H1 (cell line): Measurements from ENCODE around the gene AP2A1. TPM values are rescaled to one million over a fixed set of nuclear protein-coding genes. Genes with fewer than 3 reads are reported as not detected.

Experiments used
- CTCF ChIA-PET: fragments of 300-600 bp; sonication (Branson Sonifier 250); formaldehyde crosslinking; loops from one replicate; lab custom pipeline; 2021; ENCODE audit not compliant: partially characterized antibody; lab: Charles Lee
- POLR2A ChIA-PET: fragments of 300-600 bp; sonication (Branson Sonifier 250); formaldehyde crosslinking; loops from one replicate; lab custom pipeline; 2021; ENCODE audit warnings: inconsistent platforms; ENCODE audit not compliant: partially characterized antibody; lab: Charles Lee
- DNase-seq, 2 experiments: peaks; one replicate each; pipeline versions ENCODE4 v3.0.0 to v3.0.0-alpha.2; 2010 to 2022; ENCODE audit warnings: low spot score in 2 of 2, low read depth in 1 of 2, mixed read lengths in 1 of 2
- FAIRE-seq: peaks from 2 replicates; lab custom pipeline; 2011; peaks lifted over from hg19 to GRCh38; lab: Jason Lieb, UNC
- H2AFZ ChIP-seq: 2 replicates; pipeline ENCODE4 v1.8.1; 2012; ENCODE audit warnings: low read length, inconsistent platforms
- H2AK5ac ChIP-seq: 2 replicates; pipeline ENCODE4 v1.6.1; 2013; ENCODE audit warnings: low read depth, low read length
- H2BK120ac ChIP-seq: replicated peaks from 2 replicates; pipeline ENCODE3; 2013; ENCODE audit warnings: low read depth, low read length, inconsistent platforms
- H2BK12ac ChIP-seq: 2 replicates; pipeline ENCODE4 v1.6.1; 2013; ENCODE audit warnings: low read depth, low read length
- H2BK15ac ChIP-seq: 2 replicates; pipeline ENCODE4 v1.6.1; 2013; ENCODE audit warnings: low read length
- H2BK20ac ChIP-seq: 2 replicates; pipeline ENCODE4 v1.6.1; 2013; ENCODE audit warnings: low read length
- H2BK5ac ChIP-seq: 2 replicates; pipeline ENCODE4 v1.6.1; 2013; ENCODE audit warnings: low read depth, low read length
- H3K14ac ChIP-seq: 2 replicates; pipeline ENCODE4 v1.6.1; 2013; ENCODE audit warnings: inconsistent platforms; ENCODE audit not compliant: insufficient read length
- H3K18ac ChIP-seq: 2 replicates; pipeline ENCODE4 v1.6.1; 2013; ENCODE audit warnings: low read length; ENCODE audit errors: extremely low read depth
- H3K23ac ChIP-seq: 2 replicates; pipeline ENCODE4 v1.6.1; 2013; ENCODE audit warnings: inconsistent platforms; ENCODE audit not compliant: insufficient read length
- H3K23me2 ChIP-seq: 2 replicates; pipeline ENCODE4 v1.6.1; 2013; ENCODE audit warnings: low read depth, low read length
- H3K27ac ChIP-seq: 2 replicates; pipeline ENCODE4 v1.6.1; 2011; ENCODE audit warnings: low read depth, low read length, inconsistent platforms
- H3K27me3 ChIP-seq, 4 experiments: replicated peaks in 1 of 4; 1 replicate in 1 of 4; 2 replicates in 3 of 4; pipeline versions ENCODE4 v1.6.1 to v1.8.1; 2011 to 2013; ENCODE audit warnings: low read length in 3 of 4, mild to moderate bottlenecking in 3 of 4, inconsistent platforms in 2 of 4, mixed read lengths in 2 of 4, moderate library complexity in 1 of 4; ENCODE audit not compliant: control insufficient read depth in 3 of 4, insufficient read depth in 3 of 4; ENCODE audit errors: extremely low read depth in 1 of 4
- H3K36me3 ChIP-seq, 4 experiments: 2 replicates each; pipeline versions ENCODE4 v1.6.1 to v1.8.1; 2011 to 2013; ENCODE audit warnings: mild to moderate bottlenecking in 4 of 4, low read length in 3 of 4, moderate library complexity in 2 of 4, control low read depth in 1 of 4, inconsistent platforms in 1 of 4; ENCODE audit not compliant: insufficient read depth in 4 of 4, control insufficient read depth in 2 of 4
- H3K4ac ChIP-seq: replicated peaks from 2 replicates; pipeline ENCODE3; 2013; ENCODE audit warnings: low read length, low read depth, mixed read lengths, inconsistent platforms; ENCODE audit not compliant: insufficient read length
- H3K4me1 ChIP-seq, 4 experiments: replicated peaks in 1 of 4; 1 replicate in 1 of 4; 2 replicates in 3 of 4; pipeline versions ENCODE4 v1.6.1 to v1.8.1; 2011 to 2013; ENCODE audit warnings: low read length in 3 of 4, inconsistent platforms in 2 of 4, mixed read lengths in 1 of 4; ENCODE audit not compliant: insufficient read depth in 4 of 4, control insufficient read depth in 3 of 4
- H3K4me2 ChIP-seq, 2 experiments: 2 replicates each; pipeline versions ENCODE4 v1.6.1 to v1.8.1; 2011 to 2013; ENCODE audit warnings: low read depth in 2 of 2, low read length in 2 of 2, control low read depth in 1 of 2, inconsistent platforms in 1 of 2, mild to moderate bottlenecking in 1 of 2; ENCODE audit not compliant: insufficient read depth in 1 of 2
- H3K4me3 ChIP-seq, 4 experiments: fragments of 200-600, 300-600 bp in 1 of 4; sonication (generic), shearing (Covaris generic), sonication (Bioruptor Twin) in 1 of 4; 2 replicates each; pipeline versions ENCODE4 v1.5.1 to v1.8.1; 2011 to 2016; ENCODE audit warnings: low read length in 4 of 4, low read depth in 3 of 4, control low read depth in 2 of 4, inconsistent platforms in 2 of 4, mild to moderate bottlenecking in 2 of 4, mixed read lengths in 1 of 4, moderate library complexity in 1 of 4; ENCODE audit not compliant: insufficient read depth in 2 of 4; ENCODE audit errors: extremely low read depth in 1 of 4
- H3K56ac ChIP-seq: replicated peaks from 2 replicates; pipeline ENCODE3; 2013; ENCODE audit warnings: low read depth, mild to moderate bottlenecking, mixed read lengths, low read length, inconsistent platforms; ENCODE audit not compliant: insufficient read length
- H3K79me1 ChIP-seq: 2 replicates; pipeline ENCODE4 v1.6.1; 2013; ENCODE audit warnings: low read depth, low read length, control low read depth
- H3K79me2 ChIP-seq, 2 experiments: 2 replicates each; pipeline versions ENCODE4 v1.6.1 to v1.8.1; 2012 to 2013; ENCODE audit warnings: low read length in 2 of 2, mild to moderate bottlenecking in 2 of 2, inconsistent platforms in 1 of 2; ENCODE audit not compliant: insufficient read depth in 2 of 2, control insufficient read depth in 1 of 2
- H3K9ac ChIP-seq, 4 experiments: replicated peaks in 1 of 4; 1 replicate in 1 of 4; 2 replicates in 3 of 4; pipeline versions ENCODE4 v1.6.1 to v1.8.1; 2011 to 2013; ENCODE audit warnings: low read depth in 3 of 4, low read length in 3 of 4, control low read depth in 2 of 4, mild to moderate bottlenecking in 2 of 4, moderate library complexity in 2 of 4, inconsistent platforms in 1 of 4; ENCODE audit errors: extremely low read depth in 1 of 4
- H3K9me3 ChIP-seq, 2 experiments: 2 replicates each; pipeline versions ENCODE4 v1.6.1 to v1.8.1; 2012 to 2013; ENCODE audit warnings: mild to moderate bottlenecking in 2 of 2, moderate library complexity in 2 of 2, control low read depth in 1 of 2, inconsistent platforms in 1 of 2, low read depth in 1 of 2, low read length in 1 of 2, mixed read lengths in 1 of 2; ENCODE audit not compliant: insufficient read depth in 2 of 2
- H4K20me1 ChIP-seq, 2 experiments: replicated peaks in 1 of 2; 2 replicates each; pipeline versions ENCODE3 to v1.8.1; 2011 to 2013; ENCODE audit warnings: inconsistent platforms in 2 of 2, low read length in 2 of 2, mild to moderate bottlenecking in 1 of 2; ENCODE audit not compliant: insufficient read depth in 2 of 2, control insufficient read depth in 1 of 2
- H4K5ac ChIP-seq: 2 replicates; pipeline ENCODE4 v1.6.1; 2013; ENCODE audit warnings: low read length, low read depth, mixed read lengths, inconsistent platforms; ENCODE audit not compliant: insufficient read length
- H4K8ac ChIP-seq: 2 replicates; pipeline ENCODE4 v1.8.0; 2013; ENCODE audit warnings: mild to moderate bottlenecking, moderate library complexity, low read length, inconsistent platforms; ENCODE audit not compliant: insufficient read depth; ENCODE audit errors: extremely low read depth
- H4K91ac ChIP-seq: replicated peaks from 2 replicates; pipeline ENCODE3; 2013; ENCODE audit warnings: low read length, mixed read lengths, inconsistent platforms; ENCODE audit not compliant: insufficient read length
- CBX5 ChIP-seq: fragments of 300-800, 300-1000 bp; sonication (generic); IDR thresholded peaks from 2 replicates; pipeline ENCODE4 v1.7.1; 2016; ENCODE audit warnings: antibody characterized with exemption, low read length, low read depth
- CREB1 ChIP-seq: IDR thresholded peaks from 2 replicates; pipeline ENCODE4 v1.6.1; 2012; ENCODE audit warnings: inconsistent platforms
- HDAC6 ChIP-seq: IDR thresholded peaks from one replicate; pipeline ENCODE4 v1.7.1; 2012; ENCODE audit warnings: low read depth, mild to moderate bottlenecking, inconsistent platforms, low read length, moderate library complexity
- RBBP5 ChIP-seq: IDR thresholded peaks from 2 replicates; pipeline ENCODE4 v1.7.1; 2012; ENCODE audit warnings: low read depth, mild to moderate bottlenecking, inconsistent platforms, low read length, moderate library complexity, borderline replicate concordance
- SAP30 ChIP-seq: fragments of 300-600 bp; sonication (generic); IDR thresholded peaks from 2 replicates; pipeline ENCODE4 v1.7.1; 2012; ENCODE audit warnings: low read length, moderate library complexity, mild to moderate bottlenecking, inconsistent platforms; ENCODE audit not compliant: insufficient read depth, insufficient replicate concordance
- SP4 ChIP-seq: IDR thresholded peaks from 2 replicates; pipeline ENCODE4 v1.6.1; 2012; ENCODE audit warnings: low read length, inconsistent platforms
- WGBS, 2 experiments: shearing (Covaris generic) in 1 of 2; methylation state at CpG; one replicate each; pipeline versions ENCODE4 v1.1.6 to v1.1.7; 2013 to 2015; ENCODE audit warnings: low lambda C conversion rate in 2 of 2, mixed read lengths in 2 of 2, inconsistent platforms in 1 of 2, low coverage in 1 of 2, missing lambda C conversion rate in 1 of 2; ENCODE audit not compliant: insufficient replicate concordance in 2 of 2, insufficient coverage in 1 of 2, insufficient read length in 1 of 2; ENCODE audit errors: extremely low coverage in 1 of 2, missing lambda C conversion rate in 1 of 2; 5-methylcytosine and 5-hydroxymethylcytosine counted together
- polyA plus RNA-seq, 7 experiments: library from polyadenylated mRNA; depleted of rRNA in 3 of 7; stranded (reverse) in 5 of 7; unstranded in 2 of 7; fragments of >200 nt in 5 of 7; fragments of 200-250 nt in 2 of 7; gene quantifications; 1 replicate in 5 of 7; 2 replicates in 1 of 7; 4 replicates in 1 of 7; pipeline versions ENCODE4 v1.2.1 to v1.2.3, GENCODE V29; 2011 to 2013; ENCODE audit warnings: missing spikeins in 2 of 7, mixed read lengths in 2 of 7
- total RNA-seq: library from RNA; stranded (reverse); fragmentation: NEBNext Ultra II Directional; extraction: Animal tissue kit (Norgen Biotek cat#: 25700); gene quantifications from 2 replicates; pipeline ENCODE4 v1.2.1, GENCODE V29; 2021

The AP2A1 gene
- total and polyA plus RNA-seq, 2 of the 8 experiments (the other 6 are each of a cell fraction or from before 2014, with no cell fraction given), result 105 to 106 TPM

- Histone ChIP-seq H2BK15ac (no peak overlapping the region), H3K23me2 (no peaks in the 10 kb centered on the region), H3K4me1 (no peaks in the 10 kb centered on the region), H3K79me2 (peaks cover 0 to 3% of the 10 kb centered on the region in 2 experiments; a peak in 1 of 4 replicates), H2AFZ (no peak overlapping the region), H3K9me3 (no peaks in the 10 kb centered on the region), H3K9ac (no peak overlapping the region), H4K5ac (no peak overlapping the region), H4K8ac (no peak overlapping the region; the same call in 1 of the 2 replicates), H4K91ac (no peak overlapping the region), H2BK20ac (no peak overlapping the region), H3K18ac (no peak overlapping the region), H3K14ac (no peak overlapping the region), H3K56ac (no peak overlapping the region), H4K20me1 (peaks cover 8 to 12% of the 10 kb centered on the region in 2 experiments), H2AK5ac (no peak overlapping the region), H3K4me3 (no peak overlapping the region), H3K36me3 (peaks cover 12 to 37% (median 29%) of the 10 kb centered on the region in 4 experiments; a peak in 6 of 8 replicates), H3K4ac (no peak overlapping the region), H3K27me3 (no peaks in the 10 kb centered on the region), H3K4me2 (no peak overlapping the region), H2BK5ac (no peak overlapping the region), H2BK120ac (no peak overlapping the region), H2BK12ac (no peak overlapping the region), H3K27ac (no peak overlapping the region), H3K79me1 (peaks cover 8% of the 10 kb centered on the region), H3K23ac (no peak overlapping the region)
- DNase-seq (no peak), FAIRE-seq (no peak)
- POLR2A ChIA-PET, result interaction anchor here (1.6 to 2.7 kb wide), 2 partner anchors 13 to 19 kb away, joined by 4 to 9 read pairs; partner anchors contain the start of genes MED25 and PTOV1
- CTCF ChIA-PET, result interaction anchor here (1.0 to 2.2 kb wide), 2 partner anchors 19 to 159 kb away, joined by 4 to 6 read pairs; partner anchors contain the start of gene FUZ
- WGBS, 2 experiments, result 86% methylated on average over 8 of the region's 8 CpGs; no CpG with 5 or more reads in 1 of the 2 experiments
- TF ChIP-seq CBX5 (no peak), CREB1 (no peak), SP4 (no peak), RBBP5 (no peak), HDAC6 (no peak), SAP30 (no peak)
Observed at GRCh38 chr19:49831592-49831991, 64.8 kb downstream of the AP2A1 start.
